Renal pelvis (tissue), 4 donors: ENCODE data around the gene VSIG2. TPM values are rescaled to one million over a fixed set of nuclear protein-coding genes. Genes with fewer than 3 reads are reported as not detected.
A peak's percentile ranks its signal among the peaks of the same experiment; 100 is the strongest.

Source experiments
- DNase-seq: peaks from one replicate; pipeline ENCODE4 v3.0.0-alpha.2; 2013
- polyA plus RNA-seq, 3 donors: library from polyadenylated mRNA; unstranded; fragments of 120-200 nt; gene quantifications; one replicate each; pipeline ENCODE4 v1.2.1, GENCODE V29; 2013; ENCODE audit not compliant: insufficient read length in 3 of 3

Gene VSIG2
- polyA plus RNA-seq, 3 donors, result 9.2 to 10.1 (median 9.3) TPM

DNA sequence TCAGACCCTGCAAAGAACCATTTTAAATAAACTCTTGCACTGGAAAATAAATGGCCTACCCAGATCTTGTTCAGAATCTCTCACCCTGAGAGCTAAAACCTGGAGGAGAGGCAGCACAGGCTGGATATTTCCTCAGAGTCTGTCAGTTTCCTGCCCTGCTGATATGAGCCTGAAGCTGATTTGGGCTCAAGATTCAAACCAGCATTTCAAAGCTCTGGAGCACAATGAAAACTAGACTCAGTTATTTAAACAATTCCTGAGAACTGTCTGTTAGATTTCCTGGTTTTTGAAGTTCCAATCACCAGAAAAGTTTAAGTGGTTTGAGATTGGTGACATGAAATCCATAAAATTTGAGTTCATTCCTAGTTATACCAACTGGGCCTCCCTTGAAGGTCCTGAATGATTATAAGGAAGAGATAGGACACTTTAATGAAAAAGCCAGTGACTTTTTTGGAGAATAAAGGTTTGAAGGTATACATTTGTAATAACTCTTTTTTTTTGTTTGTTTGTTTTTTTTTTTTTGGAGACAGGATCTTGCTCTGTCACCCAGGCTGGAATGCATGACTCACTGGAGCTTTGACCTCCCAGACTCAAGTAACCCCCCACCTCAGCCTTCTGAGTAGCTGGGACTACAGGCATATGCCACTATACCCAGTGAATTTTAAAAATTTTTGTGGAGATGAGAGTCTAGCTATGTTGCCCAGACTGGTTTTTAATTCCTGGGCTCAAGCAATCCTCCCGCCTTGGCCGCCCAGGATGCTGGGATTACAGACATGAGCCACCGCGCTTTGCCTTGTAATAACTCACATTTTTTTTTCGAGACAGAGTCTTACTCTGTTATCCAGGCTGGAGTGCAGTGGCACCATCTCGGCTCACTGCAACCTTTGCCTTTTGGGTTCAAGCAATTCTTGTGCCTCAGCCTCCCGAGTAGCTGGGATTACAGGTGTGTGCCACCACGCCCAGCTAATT is 18.0 kb upstream of the VSIG2 start:
- DNase-seq, result no peak

DNA sequence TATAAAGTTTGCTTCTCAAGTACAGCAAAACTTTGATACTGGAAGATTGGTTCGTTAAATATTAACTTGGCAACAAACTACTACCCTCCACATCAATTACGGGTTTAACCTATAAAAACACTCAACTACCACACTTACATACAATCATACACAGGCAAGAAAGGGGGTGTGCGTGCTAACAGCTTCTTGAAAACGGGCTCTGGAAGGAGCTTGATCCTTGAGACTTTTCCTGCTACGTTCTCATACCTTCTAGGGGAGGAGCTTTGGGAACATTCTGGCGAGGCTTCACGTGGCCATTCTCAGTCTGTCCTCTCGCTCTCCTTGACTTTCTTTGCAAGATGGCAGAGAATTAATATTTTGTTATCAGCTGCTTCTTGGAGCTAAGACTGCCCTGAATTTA is 16.9 kb upstream of the VSIG2 start:
- DNase-seq, result no peak

DNA sequence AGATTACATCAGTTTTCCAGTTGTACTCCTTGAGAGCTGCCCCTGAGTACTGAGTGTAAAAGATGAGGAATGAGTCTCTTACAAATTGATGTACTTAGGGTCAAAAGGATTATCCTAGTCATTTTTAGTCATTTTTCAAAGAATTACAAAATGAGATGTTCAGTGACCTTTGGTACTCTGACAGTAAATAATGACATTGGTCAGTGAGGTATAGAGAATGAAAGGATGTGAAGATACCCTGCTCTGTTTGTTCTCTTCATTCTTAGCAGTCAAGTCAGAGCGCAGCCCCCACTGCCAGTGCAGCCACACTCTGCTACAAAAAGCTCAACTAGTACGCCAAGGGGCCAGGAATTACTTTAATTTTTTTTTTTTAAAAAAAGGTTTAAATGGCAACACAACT is 14.1 kb upstream of the VSIG2 start:
- DNase-seq, result no peak

DNA sequence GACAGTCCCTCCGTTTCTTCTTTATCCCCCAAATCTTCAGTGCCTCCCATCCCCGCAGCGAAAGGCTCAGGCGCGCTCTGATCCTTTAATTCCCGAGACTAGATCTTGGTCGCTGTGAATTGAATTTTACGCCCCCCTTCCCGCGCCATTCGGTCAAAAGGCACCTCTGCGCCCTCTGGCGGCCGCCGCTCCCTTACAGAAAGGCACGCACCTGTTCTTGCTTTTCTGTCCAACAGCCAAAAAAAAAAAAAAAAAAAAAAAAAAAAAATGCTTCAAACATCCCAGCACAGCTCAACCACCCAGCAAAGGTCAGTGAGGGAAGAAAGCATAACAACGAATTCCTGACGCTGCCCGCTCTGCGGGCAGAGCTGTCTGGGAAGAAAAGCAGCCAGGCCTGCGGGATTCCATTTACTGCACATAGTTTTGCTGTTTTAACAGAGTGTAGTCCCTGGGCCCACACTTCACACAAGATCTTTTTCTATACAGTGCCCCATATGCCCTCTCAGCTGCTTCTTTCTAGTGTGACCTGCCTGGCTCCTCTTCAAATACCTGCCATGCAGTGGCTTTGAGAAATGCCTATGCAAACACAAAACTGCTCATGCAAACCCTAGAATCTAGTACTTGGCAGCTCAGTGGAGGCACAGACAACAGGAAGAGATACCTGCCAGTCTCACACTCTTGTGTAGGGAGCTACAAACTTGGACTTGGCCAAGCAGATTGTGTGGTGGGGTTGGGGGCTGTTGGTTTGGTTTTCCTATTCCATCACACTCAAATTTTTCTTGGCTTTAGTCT is 11.3 kb upstream of the VSIG2 start:
- peak; percentile 86 for DNase-seq

DNA sequence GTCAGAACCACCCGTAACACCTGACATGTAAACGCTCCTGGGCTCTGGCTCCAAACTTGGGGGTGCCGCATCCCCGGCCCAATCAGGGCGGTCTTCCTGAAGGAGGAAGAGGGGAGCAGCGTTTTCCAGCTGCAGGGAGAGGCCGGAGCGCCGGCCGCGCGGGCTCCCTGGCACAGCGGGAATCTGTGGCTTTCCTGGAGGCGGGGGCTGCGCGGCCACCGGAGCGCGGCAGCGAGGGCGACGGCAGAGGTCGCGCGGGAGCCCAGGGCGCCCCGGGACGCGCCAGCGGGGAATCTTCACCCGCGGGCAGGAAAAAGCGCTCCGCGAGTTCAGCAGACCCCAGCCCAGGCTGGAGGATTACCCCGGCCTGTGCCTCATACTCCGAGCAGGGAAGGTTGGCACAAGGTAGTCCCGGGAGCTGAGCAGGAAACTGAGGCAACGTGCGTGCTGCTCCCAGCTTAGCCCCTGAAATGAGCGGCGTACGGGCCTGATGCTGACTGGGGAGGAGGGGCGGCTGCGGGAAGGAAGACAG is 10.6 kb upstream of the VSIG2 start:
- no peak for DNase-seq

DNA sequence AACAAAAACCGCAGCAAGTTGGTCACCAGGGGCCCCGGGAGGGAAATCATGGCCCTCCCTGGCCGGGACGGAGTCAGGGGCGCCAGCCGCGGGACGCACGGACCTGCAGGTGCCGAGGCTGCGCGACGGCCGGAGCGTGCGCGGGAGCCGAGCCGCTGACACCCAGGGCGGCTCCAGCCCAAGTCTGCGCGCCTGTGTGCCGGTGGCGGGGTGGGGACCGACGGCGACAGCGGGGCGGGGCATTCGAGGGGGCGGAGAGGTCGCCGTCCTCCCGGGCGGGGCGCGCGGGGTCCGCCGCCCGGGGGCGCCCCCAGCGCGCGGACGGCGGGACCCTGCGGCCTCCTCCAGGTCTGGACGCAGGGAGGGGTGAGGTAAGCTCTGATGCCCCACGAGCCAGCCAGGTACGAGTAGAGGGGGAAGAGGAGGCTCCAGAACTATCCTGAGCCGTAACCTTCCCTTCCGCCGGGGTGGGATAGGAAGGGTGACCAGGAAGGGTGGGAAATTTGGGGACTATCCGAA is 10.1 kb upstream of the VSIG2 start, which contains the start of gene ESAM:
TSS of gene ESAM (minus strand) at position 186 of the 519 bp plus-strand sequence. CDS start at position 50, 136 bp downstream.
- no peak for DNase-seq

DNA sequence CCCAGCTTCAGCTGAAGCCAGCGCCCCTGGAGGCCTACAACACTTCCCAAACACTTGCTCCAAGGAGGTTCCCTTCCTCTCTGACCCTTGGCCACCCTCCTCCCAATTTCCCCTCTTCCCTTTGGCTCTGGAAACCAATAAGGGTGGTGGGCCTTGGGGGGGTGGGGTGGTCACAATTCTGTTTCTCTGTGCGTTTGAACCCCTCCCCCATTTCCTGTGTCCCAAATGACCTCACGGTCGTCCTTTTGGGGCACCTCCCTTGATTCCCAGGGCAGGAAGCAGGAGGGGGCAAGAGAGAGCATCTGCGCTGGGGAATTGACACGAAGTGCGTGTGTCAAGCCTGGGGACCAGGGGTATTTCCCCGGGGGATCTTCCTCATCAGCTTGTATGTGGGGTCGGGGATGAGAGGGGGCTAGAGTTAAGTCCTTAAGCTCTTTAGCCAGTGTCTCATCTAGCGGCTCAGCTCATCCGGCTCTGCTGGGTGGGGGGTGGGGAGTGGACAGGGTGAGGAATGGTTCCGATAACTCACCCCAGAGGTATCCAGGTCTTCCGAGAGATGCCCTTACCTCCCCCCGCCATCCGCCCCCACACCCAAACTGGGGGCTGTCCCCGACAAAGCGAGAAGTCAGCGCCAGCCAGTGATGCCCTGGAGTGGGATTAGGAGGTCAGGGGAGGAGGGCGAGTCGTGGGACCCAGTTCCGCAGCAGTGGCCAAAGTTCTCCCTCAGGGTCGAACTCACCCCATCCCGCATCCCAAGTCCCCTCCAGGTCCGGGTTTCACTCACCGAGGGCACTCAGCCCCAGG is 9.4 kb upstream of the VSIG2 start:
- DNase-seq, result no peak

DNA sequence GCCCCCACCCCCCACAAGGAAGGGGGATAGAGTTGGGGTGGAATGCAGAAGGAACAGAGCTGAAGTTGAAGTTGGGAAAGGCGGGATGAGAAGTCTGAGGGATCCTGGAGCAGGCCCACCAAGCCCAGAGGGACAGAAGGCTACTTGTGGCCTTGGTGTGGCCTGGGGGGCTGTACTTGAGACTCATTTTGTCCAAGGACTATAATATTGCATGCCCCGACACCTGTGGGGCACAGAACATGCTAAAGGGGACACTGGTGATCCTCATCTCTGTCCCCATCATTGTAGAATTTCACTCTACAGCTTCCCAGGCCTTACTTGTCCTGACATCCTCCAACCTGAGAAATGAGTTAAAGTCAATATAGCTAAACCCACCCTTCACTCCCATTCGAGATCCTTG is 8.8 kb upstream of the VSIG2 start:
- no peak for DNase-seq

DNA sequence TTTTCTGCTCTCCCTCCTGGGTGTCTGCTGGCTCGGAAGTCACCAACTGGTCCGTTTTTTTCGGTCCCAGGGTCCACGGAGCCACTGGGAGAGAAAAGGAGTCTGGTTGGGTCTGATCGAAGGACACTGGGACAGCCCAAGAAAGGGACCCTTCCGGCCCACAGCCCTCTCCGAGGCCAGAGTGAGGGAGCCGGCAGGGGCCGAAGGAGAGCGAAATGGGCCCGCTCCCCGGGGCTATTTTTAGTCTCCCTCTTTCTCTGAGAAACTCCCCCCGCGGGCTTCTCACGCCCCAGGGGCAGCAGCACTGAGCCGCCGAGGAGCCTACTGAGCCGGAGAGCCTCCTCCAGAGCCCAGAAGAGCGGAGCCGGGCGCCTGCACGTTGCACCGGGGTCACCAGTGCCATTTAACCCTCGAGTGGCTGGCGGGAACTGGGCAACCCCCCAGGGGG is 8.2 kb upstream of the VSIG2 start:
- no peak for DNase-seq

DNA sequence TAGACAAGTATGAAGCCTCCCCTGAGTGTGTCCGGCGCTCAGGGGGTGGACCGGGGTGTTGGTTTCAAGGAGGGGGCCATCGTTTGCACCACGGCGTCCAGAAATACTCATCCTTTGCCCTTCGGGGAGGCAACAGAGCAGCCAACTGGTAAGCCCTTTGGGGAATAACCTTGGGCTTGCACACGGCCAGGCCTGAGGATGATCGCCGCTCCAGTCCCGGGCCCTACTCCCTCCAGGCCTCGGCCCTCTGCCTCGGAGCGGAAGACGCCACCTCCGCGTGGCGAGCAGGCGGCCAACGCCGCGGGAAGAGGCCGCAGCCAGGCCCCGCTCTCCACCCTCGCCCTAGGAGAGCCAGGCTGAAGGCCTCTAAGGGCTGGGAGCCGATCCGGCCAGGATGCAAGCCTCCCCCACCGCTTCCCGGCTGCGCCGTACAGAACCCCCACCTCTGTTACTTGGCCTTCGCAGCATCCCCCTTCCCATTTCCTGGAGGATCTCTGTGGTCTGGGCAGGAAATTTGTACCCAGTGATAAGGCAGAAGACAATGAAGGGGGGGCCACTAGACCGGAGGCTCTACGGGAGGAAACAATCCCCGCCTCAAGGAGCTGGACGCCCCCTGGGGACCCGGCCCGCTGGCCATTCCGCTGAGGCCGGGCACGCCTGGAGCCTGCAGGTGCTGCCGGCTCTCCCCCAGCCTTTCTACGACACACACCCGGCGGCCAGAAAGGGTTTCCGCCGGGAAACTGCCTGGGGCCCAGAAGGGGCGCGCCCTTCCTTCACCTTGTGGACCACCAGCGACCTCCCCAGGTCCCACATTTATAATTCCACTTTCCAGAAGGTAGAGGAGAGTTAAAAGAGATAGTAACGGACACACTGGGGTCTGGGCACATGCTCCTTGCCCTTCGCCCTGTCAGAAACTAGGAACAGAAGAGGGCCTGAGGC is 7.5 kb upstream of the VSIG2 start:
- DNase-seq, result no peak

DNA sequence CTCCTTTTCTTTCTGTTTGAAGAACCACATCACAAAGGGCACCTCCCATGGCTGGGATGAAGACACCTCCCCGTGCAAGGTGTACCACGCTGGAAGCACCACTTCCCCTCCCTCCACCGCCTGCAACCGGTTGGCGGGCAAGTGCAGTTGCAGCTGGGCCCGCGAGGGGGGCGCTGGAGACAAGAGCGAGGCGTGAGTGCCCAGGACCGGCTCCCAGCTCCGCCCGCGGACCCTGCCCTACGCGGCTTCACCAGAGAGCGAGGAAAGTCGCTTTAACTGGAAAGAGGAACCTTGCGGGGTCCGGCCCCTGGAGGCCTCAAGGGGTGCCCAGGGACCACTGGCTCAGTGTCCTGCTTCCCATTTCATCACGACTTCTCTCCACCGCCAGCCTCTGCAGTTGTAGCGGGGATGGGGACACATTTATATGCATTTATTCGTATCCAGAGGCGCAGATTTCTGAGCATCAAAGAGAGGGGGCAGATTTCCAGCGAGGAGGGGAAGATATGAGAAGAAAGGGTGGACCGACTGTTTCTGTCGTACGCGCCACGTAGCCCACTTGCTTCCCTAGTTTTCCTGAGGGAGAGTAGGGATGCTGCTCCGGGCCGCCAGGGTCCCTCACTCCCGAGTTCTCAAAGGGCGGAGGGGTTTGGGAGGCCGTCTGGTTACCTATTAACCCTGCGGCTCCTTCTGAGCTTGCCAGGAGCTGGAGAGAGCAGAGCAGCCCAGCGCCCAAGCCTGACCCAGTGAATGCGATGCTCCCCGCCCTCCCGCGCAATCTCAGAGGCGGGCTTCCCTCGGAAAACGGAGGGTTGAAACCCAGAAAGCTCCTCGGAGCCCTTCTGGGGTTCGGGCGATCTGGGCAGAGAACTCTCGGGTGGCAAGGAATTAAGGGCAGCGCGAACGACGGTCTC is 6.6 kb upstream of the VSIG2 start:
- peak; percentile 72 for DNase-seq

DNA sequence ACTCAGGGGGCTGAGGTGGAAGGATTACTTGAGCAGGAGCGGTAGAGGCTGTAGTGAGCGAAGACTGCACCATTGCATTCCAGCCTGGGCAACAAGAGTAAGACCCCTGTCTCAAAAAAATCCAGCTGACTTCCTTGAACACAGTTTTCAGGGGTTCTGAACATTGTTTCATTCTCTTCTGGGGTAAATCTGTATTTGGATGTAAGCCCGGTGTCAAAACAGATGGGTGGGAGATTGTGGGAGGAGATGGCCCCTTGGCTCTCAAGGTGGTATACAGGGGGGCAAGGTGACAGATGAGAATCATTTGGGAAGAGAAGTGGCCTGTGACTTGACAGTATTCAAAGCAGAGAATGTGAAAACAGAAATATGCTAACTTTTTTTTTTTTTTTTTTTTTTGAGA is 5.3 kb upstream of the VSIG2 start:
- no peak for DNase-seq

DNA sequence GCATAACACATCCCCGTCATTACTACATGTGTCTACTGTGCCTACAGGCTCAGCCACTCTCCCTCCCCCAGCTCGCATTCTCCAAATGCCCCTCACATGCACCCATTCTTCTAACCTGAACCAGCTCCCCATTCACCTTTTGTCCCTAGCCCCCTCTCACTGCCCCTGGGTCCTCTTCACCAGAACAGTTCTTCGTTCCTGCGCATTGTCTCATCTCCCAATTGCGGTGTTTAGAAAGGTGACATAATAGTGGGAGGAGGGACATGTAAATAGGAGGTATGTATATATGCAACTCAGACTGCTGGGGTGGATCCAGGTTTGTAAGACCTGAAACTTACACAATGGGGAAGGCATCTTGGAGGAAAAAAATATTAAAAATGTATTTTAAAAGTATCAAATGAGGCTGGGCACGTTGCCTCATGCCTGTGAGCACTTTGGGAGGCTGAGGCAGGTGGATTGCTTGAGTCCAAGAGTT is 4.7 kb upstream of the VSIG2 start:
- DNase-seq, result no peak

DNA sequence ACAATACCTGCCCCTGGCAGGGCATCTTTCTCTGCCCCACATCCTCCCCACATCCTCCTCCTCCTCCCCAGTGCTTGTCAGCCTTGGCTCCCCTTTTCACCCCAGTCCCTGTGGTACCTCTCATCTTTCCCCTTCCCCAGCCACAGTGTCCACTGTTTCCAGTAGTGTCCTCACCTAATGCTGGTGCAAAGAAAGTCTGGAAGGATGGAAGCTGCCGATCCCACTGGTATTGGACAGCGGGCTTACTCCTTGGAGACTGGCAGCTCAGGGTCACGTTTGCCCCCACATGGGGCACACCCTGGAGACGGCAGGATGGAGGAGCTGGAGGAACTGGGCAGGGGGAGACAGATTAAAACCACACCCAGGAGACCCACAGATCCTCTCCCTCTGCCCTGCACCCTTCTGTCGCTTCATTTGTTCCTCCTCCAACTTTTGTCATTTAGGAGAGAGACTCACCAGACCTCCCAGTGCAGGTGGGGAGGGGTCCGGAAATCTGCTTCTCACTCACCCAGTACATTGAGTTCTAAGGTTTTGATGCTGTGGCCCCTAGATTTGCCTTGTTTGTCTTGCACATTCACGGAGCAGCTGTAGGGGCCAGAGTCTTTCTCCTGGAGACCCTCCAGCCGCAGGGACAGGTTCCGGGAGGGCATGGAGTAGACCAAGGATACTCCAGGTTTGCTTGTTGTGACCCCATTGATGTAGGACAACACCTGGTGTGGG is 4.1 kb upstream of the VSIG2 start:
- DNase-seq, result no peak

DNA sequence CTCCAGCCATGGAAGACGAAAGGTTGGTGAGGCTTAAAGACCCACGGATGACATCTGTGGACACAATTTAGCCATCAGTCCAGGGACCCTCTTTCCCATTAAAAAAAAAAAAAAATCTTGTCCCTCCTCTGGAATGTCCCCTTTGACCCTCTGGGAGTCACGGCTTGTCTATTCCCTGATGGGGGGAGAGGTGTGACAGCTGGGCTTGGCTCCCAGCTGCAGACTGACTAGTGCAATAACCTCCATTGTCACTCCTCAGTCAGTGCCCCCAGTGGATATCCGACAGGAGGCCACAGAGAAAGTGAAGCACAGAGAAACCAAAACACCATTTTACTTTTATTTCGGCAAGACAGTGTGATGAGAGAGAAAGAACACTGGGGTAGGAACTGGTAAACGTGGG is 2.7 kb upstream of the VSIG2 start:
- DNase-seq, result no peak

DNA sequence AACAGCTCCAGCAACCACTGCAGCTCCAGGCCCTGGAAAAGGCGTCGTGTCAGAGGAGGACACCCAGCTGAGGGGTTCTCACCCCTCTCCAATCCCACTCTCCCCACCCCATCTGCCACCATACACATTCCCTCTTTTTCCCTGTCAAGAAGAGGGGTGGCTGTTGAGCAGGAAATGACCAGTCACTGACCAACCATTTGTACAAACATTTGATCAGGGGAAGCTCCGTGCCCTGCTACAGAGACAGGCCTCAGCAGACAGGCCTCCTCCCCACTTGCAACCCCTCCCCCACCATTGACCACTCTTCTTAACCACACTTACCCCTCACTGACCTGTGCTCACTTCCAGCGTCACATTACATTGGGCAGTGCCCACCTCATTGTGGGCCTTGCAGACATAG is 2.3 kb upstream of the VSIG2 start:
- no peak for DNase-seq

DNA sequence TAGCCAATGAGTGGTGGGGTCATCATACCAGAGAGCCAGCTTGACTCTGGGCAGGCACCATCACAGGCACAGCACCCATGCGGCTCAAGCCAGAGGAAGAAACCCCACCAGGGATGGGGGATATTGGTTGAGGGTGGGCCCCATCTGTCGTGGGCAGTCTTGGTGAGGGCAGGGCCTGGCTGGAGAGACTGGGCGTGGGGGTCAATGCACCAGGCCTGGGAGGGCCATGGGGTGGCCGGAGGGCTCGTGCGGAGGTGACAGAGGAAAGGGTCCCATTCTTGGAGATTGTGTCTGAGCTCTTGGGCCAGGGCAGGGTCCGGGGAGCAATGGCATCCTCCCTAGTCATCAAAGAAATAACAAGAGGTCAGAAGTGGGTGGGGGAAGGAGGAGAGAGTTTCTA is 1.6 kb upstream of the VSIG2 start:
- no peak for DNase-seq

DNA sequence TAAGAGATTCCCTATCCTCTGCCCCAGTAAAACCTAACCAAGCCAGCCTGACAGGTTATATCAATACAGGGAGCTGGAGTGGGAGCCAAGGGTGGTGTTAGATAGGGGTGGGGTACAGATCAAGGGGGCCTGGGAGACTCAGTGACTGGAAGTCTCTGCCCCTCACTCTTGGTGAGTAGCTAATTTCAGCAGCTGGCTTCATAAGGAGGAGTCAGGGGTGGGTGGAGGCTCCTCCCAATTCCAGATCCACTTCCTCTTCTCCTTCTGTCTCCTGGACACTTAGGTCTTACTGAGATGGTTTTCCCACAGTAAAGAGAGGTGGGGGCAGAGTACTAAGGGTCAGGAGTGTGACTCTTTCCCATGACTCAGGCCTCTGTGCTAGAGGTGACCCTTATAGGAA is 1.1 kb upstream of the VSIG2 start:
- no peak for DNase-seq
